Effector memory CD8-positive, alpha-beta T cell (primary cell): ENCODE data around the gene ASIC4.

ENCODE experiments used
- ATAC-seq: fragments of 150-1000 bp; cut with Tn5 transposase; replicated peaks from 2 replicates; pipeline ENCODE4 v1.10.0; 2021; ENCODE audit warnings: mild to moderate bottlenecking, moderate library complexity
- DNase-seq, 3 experiments: peaks; one replicate each; pipeline ENCODE4 v3.0.0; 2021
- H3K27ac Mint-ChIP-seq, 2 donors: one replicate each; pipeline ENCODE4 v1.8.0; 2022; ENCODE audit warnings: mild to moderate bottlenecking in 2 of 2, mixed read lengths in 2 of 2, moderate library complexity in 2 of 2
- H3K27me3 Mint-ChIP-seq, 2 donors: one replicate each; pipeline ENCODE4 v1.8.0; 2022; ENCODE audit warnings: mixed read lengths in 2 of 2
- H3K36me3 Mint-ChIP-seq: one replicate; pipeline ENCODE4 v1.8.0; 2022; ENCODE audit warnings: mild to moderate bottlenecking, moderate library complexity, mixed read lengths; ENCODE audit not compliant: insufficient read depth
- H3K4me1 Mint-ChIP-seq, 2 donors: one replicate each; pipeline ENCODE4 v1.8.0; 2022; ENCODE audit warnings: low read depth in 2 of 2, mixed read lengths in 2 of 2
- H3K4me3 Mint-ChIP-seq, 2 donors: one replicate each; pipeline ENCODE4 v1.8.0; 2022; ENCODE audit warnings: mild to moderate bottlenecking in 2 of 2, mixed read lengths in 2 of 2, moderate library complexity in 2 of 2
- H3K9me3 Mint-ChIP-seq, 2 donors: one replicate each; pipeline ENCODE4 v1.8.0; 2022; ENCODE audit warnings: mixed read lengths in 2 of 2

The ASIC4 gene

DNA sequence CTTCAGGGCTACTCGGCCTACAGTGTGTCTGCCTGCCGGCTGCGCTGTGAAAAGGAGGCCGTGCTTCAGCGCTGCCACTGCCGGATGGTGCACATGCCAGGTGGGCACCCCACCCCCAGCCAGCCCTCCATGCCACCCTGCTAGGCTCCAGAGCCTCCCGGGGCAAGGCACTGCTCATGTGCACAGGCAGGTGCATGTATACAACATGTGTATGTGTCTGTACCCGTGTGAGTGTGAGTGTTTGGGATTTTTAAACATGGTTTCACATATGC, 18.0 kb downstream of the ASIC4 start:
- peaks cover 3% of the 10 kb centered on the region for H3K36me3 Mint-ChIP-seq

GRCh38 chr2:219533930-219534661, 19.8 kb downstream of the ASIC4 start:
- Mint-ChIP-seq H3K4me1 (peaks cover 0 to 3% of the 10 kb centered on the region in 2 donors), H3K27ac (no peak overlapping the region), H3K4me3 (no peak overlapping the region), H3K9me3 (no peaks in the 10 kb centered on the region), H3K27me3 (peaks cover 42 to 71% of the 10 kb centered on the region in 2 donors), H3K36me3 (peaks cover 8% of the 10 kb centered on the region)
- DNase-seq (no peak), ATAC-seq (no peak)

More for the DNA sequence above, 18.0 kb downstream of the ASIC4 start:
- no peaks in the 10 kb centered on the region for H3K9me3 Mint-ChIP-seq
- H3K4me3 Mint-ChIP-seq = no peak overlapping the region
- H3K27me3 Mint-ChIP-seq = peaks cover 54 to 89% of the 10 kb centered on the region in 2 donors
- peaks cover 0 to 3% of the 10 kb centered on the region in 2 donors for H3K4me1 Mint-ChIP-seq
- no peak overlapping the region for H3K27ac Mint-ChIP-seq
- no peak for DNase-seq
- ATAC-seq = no peak

DNA sequence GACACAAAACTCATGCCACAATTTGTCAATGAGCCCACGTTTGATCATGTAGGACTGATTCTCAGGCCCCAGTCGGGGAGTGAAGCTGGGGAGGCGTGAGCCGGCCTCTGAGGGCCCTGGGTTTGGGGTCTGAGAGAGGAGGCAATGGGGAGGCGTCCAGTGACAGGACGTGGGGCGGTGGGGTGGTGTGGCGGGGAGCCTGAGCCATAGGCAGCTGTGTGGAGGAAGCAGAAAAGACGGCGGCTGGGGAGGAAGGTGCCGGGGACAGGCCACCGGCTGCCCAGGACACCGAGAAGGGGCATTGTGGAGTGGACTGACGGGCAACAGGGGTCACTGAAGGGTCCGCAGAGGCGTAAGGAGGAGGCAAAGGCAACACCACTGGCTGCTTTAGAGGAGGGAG, 22.1 kb downstream of the ASIC4 start:
- DNase-seq (no peak), ATAC-seq (no peak)
- no peaks in the 10 kb centered on the region for H3K9me3 Mint-ChIP-seq
- H3K27ac Mint-ChIP-seq = no peak overlapping the region
- no peaks in the 10 kb centered on the region for H3K4me1 Mint-ChIP-seq
- H3K36me3 Mint-ChIP-seq = peaks cover 4% of the 10 kb centered on the region
- peaks cover 18 to 48% of the 10 kb centered on the region in 2 donors for H3K27me3 Mint-ChIP-seq
- no peak overlapping the region for H3K4me3 Mint-ChIP-seq

DNA sequence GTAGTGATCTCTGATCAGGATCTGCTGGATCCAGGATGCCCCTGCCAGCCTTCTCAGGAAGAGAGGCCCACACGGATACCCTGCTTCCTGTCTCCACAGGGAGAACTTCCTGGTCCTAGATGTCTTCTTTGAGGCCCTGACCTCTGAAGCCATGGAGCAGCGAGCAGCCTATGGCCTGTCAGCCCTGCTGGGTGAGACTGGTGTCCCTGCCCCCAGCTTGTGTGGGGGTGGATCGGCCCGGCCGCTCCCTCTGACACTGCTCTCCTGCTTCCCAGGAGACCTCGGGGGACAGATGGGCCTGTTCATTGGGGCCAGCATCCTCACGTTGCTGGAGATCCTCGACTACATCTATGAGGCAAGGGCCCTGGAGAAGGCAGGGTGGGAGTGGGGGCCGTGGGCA, 22.7 kb downstream of the ASIC4 start:
- Mint-ChIP-seq H3K36me3 (peaks cover 7% of the 10 kb centered on the region), H3K27me3 (peaks cover 13 to 42% of the 10 kb centered on the region in 2 donors), H3K4me1 (peaks cover 2% of the 10 kb centered on the region in 2 donors), H3K9me3 (no peaks in the 10 kb centered on the region), H3K27ac (no peak overlapping the region), H3K4me3 (no peak overlapping the region)
- DNase-seq (no peak), ATAC-seq (no peak)

DNA sequence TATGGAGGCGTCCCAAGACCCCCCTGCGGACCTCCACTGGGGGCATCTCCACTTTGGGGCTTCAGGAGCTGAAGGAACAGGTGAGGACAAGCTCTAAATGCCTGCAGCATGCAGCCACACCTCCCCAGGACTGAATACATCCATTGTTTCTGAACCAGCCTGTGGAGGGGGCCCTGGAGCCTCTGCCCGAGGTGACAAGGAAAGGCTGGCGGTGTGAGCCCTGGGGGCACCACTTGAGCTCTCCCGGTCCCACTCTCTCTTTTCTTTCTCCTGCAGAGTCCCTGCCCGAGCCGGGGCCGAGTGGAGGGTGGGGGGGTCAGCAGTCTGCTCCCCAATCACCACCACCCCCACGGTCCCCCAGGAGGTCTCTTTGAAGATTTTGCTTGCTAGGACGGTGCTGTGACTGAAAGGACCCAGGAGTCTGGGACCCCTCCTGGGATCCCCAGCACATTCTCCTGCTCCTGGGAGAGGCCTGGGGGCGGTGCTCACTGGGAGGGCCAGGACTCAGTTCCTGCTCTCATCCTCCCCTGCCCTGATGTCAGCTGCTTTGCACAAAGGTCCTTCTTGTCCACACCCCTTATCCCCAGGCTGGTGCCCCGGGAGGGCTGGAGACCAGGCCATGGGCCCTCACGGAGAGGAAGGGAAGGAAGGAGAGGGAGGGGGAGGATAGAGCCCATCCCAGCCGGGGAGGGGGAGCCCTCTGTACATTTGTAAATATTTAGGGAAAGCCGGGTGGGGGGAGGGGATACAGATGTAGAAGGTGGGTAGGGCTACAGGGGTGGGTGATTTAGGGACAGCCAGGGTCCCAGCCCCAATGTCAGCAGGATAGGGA, 23.6 kb downstream of the ASIC4 start:
- Mint-ChIP-seq H3K9me3 (no peaks in the 10 kb centered on the region), H3K4me1 (peaks cover 5 to 11% of the 10 kb centered on the region in 2 donors), H3K4me3 (no peak overlapping the region), H3K36me3 (peaks cover 7% of the 10 kb centered on the region), H3K27me3 (peaks cover 7 to 33% of the 10 kb centered on the region in 2 donors), H3K27ac (no peak overlapping the region)
- ATAC-seq (no peak), DNase-seq (no peak)

DNA sequence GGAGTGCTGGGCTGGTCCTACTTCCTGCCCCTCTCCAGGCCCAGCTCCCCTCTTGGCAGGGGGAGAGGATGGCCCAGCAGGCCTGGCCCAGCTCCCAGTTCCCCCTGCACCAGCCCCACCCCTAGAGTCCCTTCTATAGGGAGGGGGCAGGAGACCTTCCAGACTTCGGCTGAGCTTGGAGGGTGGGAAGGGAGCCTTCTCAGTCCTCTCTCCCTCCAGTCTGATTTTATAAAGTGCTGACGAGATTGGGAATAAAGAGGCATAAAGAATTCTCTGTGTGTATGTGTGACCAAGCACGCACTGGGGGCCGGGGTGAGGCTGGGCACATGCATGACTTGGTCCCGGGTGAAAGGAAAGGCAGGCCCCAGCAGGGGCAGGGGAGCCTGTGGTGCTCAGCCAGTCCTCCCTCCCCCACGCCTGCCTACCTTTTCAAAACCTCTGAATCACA, 24.2 kb downstream of the ASIC4 start:
- no peak for DNase-seq
- ATAC-seq = no peak
- H3K36me3 Mint-ChIP-seq = peaks cover 7% of the 10 kb centered on the region
- peaks cover 5 to 12% of the 10 kb centered on the region in 2 donors for H3K4me1 Mint-ChIP-seq
- no peak overlapping the region for H3K4me3 Mint-ChIP-seq
- peaks cover 7 to 27% of the 10 kb centered on the region in 2 donors for H3K27me3 Mint-ChIP-seq
- H3K9me3 Mint-ChIP-seq = no peaks in the 10 kb centered on the region
- H3K27ac Mint-ChIP-seq = no peak overlapping the region

GRCh38 chr2:219538956-219539788, 24.9 kb downstream of the ASIC4 start:
- Mint-ChIP-seq H3K9me3 (no peaks in the 10 kb centered on the region), H3K27me3 (peaks cover 7 to 24% of the 10 kb centered on the region in 2 donors), H3K4me1 (peaks cover 5 to 14% of the 10 kb centered on the region in 2 donors), H3K27ac (no peak overlapping the region), H3K36me3 (peaks cover 7% of the 10 kb centered on the region), H3K4me3 (no peak overlapping the region)
- ATAC-seq (no peak), DNase-seq (no peak)

DNA sequence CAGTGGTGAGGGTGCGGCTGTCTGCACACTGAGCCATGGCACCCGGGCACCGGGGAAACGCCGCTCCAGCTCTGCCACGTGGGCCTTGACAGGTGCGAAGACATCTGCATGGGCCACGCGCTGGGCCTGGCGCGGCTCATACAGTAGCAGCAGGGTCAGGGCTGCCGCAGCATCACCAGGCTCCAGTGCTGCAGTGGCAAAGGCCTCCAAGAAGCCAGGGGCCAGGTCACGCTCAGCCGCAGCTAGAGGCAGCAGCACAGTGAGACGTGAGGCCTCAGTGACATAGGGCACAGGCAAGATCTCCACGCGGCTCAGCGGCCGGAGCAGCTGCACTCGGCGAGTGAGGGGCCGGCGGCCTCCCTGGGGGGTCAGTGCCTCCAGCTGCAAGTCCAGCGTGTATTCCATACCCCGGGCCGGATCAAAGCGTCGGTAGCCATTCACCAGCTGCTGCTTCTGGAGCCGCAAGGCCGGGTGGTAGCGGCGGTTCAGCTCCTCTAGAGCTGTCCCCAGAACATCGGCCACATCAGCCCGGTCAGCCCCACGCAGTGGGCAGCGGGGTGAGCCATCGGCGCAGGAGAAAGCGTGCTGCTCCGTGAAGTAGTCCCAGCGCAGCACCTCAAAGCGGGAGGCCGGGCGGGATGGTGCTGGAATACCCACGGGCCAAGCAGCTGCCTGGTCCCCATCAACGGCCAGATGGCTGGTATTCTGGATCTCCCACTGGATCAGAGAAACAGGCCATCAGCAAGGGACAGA, 25.8 kb downstream of the ASIC4 start:
- Mint-ChIP-seq H3K27me3 (peaks cover 6 to 14% of the 10 kb centered on the region in 2 donors), H3K4me1 (peaks cover 13 to 22% of the 10 kb centered on the region in 2 donors), H3K27ac (peak overlapping the region in 1 of 2 donors; percentile 25), H3K4me3 (no peak overlapping the region), H3K9me3 (no peaks in the 10 kb centered on the region), H3K36me3 (peaks cover 7% of the 10 kb centered on the region)
- DNase-seq (no peak), ATAC-seq (no peak)

DNA sequence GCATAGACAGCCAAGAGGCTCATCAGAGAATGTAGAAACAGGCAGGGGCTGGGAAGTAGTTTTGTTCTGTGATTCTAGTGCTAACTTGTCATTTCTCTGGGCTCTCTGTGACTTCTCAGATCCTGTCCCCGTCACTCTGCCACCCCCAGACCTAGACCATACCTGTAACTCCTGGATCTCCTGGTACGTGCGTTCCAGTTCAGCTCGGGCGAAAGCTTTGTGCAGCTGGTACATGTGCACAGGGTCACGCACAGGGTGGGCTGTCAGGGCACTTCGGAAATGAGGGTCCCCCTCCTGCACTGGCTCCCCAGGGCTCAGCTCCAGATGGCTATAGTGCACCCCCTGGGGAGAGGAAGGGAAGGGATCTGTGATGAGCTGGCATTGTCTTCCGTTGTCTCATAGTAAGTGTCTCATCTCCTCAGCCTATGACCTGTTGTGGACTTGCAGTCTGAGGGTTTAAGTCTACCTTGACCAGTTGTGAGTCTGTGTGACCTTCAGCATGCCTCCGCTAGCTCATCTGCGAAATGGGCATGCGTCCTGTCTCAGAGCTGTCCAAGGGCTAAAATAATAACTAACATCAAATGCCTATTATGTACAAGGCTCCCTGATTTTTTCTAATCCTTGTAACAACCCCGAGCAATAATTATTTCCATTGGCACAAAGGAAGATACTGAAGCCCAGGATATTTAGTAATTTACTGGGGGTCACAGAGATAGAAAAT, 26.7 kb downstream of the ASIC4 start:
- Mint-ChIP-seq H3K27ac (peak overlapping the region in 1 of 2 donors; percentile 9), H3K27me3 (peaks cover 0 to 6% of the 10 kb centered on the region in 2 donors), H3K36me3 (peaks cover 7% of the 10 kb centered on the region), H3K4me3 (peak overlapping the region; percentile 82 to 83), H3K4me1 (peaks cover 13 to 22% of the 10 kb centered on the region in 2 donors), H3K9me3 (no peaks in the 10 kb centered on the region)
- DNase-seq (no peak), ATAC-seq (no peak)

DNA sequence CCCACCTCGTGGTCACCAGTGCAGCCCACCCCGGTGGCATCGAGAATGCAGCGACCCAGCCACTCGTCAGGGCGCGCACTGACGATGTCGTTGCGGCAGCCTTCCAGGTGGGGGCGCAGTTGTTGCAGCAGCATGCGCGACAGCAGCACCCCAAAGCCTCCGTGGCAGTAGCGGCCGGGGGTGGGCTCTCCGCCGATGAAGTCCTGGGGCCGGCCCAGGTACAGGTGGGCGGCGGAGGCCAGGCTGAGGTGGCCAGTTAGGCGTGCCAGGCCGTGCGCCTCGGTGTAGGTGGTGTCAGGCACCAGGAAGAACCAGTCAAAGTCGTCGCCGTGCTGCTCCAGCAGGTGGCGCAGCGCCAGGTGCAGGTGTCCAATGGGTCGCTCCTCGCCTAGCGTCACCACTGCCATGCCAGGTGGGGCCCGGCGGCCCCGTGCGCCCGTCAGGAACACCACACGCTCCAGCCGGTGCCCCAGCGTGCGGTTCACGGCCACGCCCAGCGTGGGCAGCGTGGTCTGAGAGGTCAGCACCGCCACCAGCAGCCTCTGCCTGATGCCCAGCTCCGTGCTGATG, 27.4 kb downstream of the ASIC4 start:
- peaks cover 7% of the 10 kb centered on the region for H3K36me3 Mint-ChIP-seq
- H3K27me3 Mint-ChIP-seq = no peaks in the 10 kb centered on the region
- no peaks in the 10 kb centered on the region for H3K9me3 Mint-ChIP-seq
- peak; percentile 82 to 88 (median 84) for DNase-seq
- H3K4me3 Mint-ChIP-seq = peak overlapping the region; percentile 82 to 83
- H3K27ac Mint-ChIP-seq = peak overlapping the region in 1 of 2 donors; percentile 80
- H3K4me1 Mint-ChIP-seq = peaks cover 13 to 22% of the 10 kb centered on the region in 2 donors
- ATAC-seq = peak; percentile 50

GRCh38 chr2:219542931-219543595, 28.8 kb downstream of the ASIC4 start:
- H3K9me3 Mint-ChIP-seq = no peaks in the 10 kb centered on the region
- H3K27ac Mint-ChIP-seq = peak overlapping the region; percentile 71 to 80
- DNase-seq = peak in 1 of 3 experiments; percentile 46

More at GRCh38 chr2:219542931-219543595, 28.8 kb downstream of the ASIC4 start:
- Mint-ChIP-seq H3K4me1 (peaks cover 13 to 22% of the 10 kb centered on the region in 2 donors), H3K4me3 (peak overlapping the region; percentile 82 to 83), H3K36me3 (peaks cover 7% of the 10 kb centered on the region), H3K27me3 (peaks cover 0 to 10% of the 10 kb centered on the region in 2 donors)
- ATAC-seq = peak; percentile 47
